SU-DHL-6 (cell line): ENCODE measurements around the gene PPP2R5D.

ENCODE experiments used
- H2AFZ ChIP-seq: fragments of 200-600 bp; sonication (generic); 2 replicates; pipeline ENCODE4 v1.6.1; 2014; ENCODE audit warnings: low read depth, mild to moderate bottlenecking, moderate library complexity, mixed read lengths, antibody characterized with exemption, low read length; ENCODE audit not compliant: severe bottlenecking
- H3F3A ChIP-seq: fragments of 200-600 bp; shearing (Covaris generic); 2 replicates; pipeline ENCODE4 v1.6.0; 2016; ENCODE audit warnings: antibody characterized with exemption, mild to moderate bottlenecking; ENCODE audit not compliant: insufficient read depth
- H3K27ac ChIP-seq: fragments of 200-600 bp; sonication (generic); 2 replicates; pipeline ENCODE4 v1.5.1; 2016; ENCODE audit warnings: low read depth, mild to moderate bottlenecking, low read length, moderate library complexity, mixed read lengths
- H3K27me3 ChIP-seq: fragments of 200-600 bp; sonication (generic), shearing (Covaris generic); 2 replicates; pipeline ENCODE4 v1.6.0; 2014; ENCODE audit warnings: mild to moderate bottlenecking, low read length
- H3K36me3 ChIP-seq: fragments of 200-600 bp; sonication (generic); 2 replicates; pipeline ENCODE4 v1.6.1; 2014; ENCODE audit warnings: mild to moderate bottlenecking, low read length, mixed read lengths
- H3K4me2 ChIP-seq: fragments of 300-600, 200-600 bp; shearing (Covaris generic), sonication (generic); 2 replicates; pipeline ENCODE4 v1.6.0; 2014; ENCODE audit warnings: low read length, low read depth, mild to moderate bottlenecking; ENCODE audit not compliant: poor library complexity, severe bottlenecking
- H3K4me3 ChIP-seq: fragments of 200-600 bp; sonication (generic); 2 replicates; pipeline ENCODE4 v1.5.1; 2014; ENCODE audit warnings: antibody characterized with exemption, low read length, mild to moderate bottlenecking, mixed read lengths; ENCODE audit not compliant: insufficient read depth, poor library complexity, severe bottlenecking
- H3K79me2 ChIP-seq: fragments of 200-600 bp; sonication (generic); 2 replicates; pipeline ENCODE4 v1.6.1; 2014; ENCODE audit warnings: mild to moderate bottlenecking, low read length, moderate library complexity; ENCODE audit not compliant: insufficient read depth
- H3K9ac ChIP-seq: fragments of 200-600 bp; sonication (generic); 2 replicates; pipeline ENCODE4 v1.7.0; 2014; ENCODE audit warnings: mild to moderate bottlenecking, low read length
- H3K9me2 ChIP-seq: fragments of 200-600 bp; sonication (generic); replicated peaks from 2 replicates; pipeline ENCODE4 v1.6.1; 2014; ENCODE audit warnings: low read length; ENCODE audit not compliant: insufficient read depth
- H3K9me3 ChIP-seq: fragments of 200-600 bp; sonication (generic); 2 replicates; pipeline ENCODE4 v1.6.1; 2014; ENCODE audit warnings: low read length, mixed read lengths; ENCODE audit not compliant: insufficient read depth
- H4K20me1 ChIP-seq: fragments of 200-600 bp; sonication (generic); 2 replicates; pipeline ENCODE4 v1.6.1; 2014; ENCODE audit warnings: low read depth, mild to moderate bottlenecking, antibody characterized with exemption, low read length, moderate library complexity, mixed read lengths
- EZH2phosphoT487 ChIP-seq: fragments of 200-600 bp; sonication (generic), shearing (Covaris generic); conservative IDR thresholded peaks from 2 replicates; pipeline ENCODE4 v1.6.1; 2018; ENCODE audit warnings: mild to moderate bottlenecking, antibody characterized with exemption, low read length, moderate library complexity, mixed read lengths
- TF ChIP-seq, protein P1 (sequence below): fragments of 200-600 bp; sonication (generic); IDR thresholded peaks from one replicate; pipeline ENCODE4 v1.5.1; 2017; ENCODE audit warnings: antibody characterized with exemption, mild to moderate bottlenecking, low read length, moderate library complexity; ENCODE audit not compliant: insufficient read depth, poor library complexity, severe bottlenecking

The PPP2R5D gene

GRCh38 chr6:43024436-43024835 is 40.1 kb downstream of the PPP2R5D start:
- Histone ChIP-seq H3K36me3 (peaks cover 35% of the 10 kb centered on the region), H3K4me2 (no peak overlapping the region)

DNA sequence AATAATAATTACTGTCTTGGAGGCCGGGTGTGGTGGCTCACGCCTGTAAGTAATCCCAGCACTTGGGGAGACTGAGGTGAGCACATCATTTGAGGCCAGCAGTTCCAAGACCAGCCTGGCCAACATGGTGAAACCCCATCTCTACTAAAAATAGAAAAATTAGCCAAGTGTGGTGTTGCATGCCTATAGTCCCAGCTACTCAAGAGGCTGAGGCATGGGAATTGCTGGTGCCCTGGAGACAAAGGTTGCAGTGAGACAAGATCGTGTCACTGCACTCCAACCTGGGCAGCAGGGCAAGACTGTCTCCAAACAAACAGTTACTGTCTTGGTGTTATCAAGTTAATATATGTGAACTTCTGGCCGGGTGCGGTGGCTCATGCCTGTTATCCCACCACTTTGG is 42.0 kb downstream of the PPP2R5D start:
- no peak overlapping the region for H3K27ac ChIP-seq
- peaks cover 40% of the 10 kb centered on the region for H3K36me3 ChIP-seq
- TF ChIP-seq, protein P1, sequence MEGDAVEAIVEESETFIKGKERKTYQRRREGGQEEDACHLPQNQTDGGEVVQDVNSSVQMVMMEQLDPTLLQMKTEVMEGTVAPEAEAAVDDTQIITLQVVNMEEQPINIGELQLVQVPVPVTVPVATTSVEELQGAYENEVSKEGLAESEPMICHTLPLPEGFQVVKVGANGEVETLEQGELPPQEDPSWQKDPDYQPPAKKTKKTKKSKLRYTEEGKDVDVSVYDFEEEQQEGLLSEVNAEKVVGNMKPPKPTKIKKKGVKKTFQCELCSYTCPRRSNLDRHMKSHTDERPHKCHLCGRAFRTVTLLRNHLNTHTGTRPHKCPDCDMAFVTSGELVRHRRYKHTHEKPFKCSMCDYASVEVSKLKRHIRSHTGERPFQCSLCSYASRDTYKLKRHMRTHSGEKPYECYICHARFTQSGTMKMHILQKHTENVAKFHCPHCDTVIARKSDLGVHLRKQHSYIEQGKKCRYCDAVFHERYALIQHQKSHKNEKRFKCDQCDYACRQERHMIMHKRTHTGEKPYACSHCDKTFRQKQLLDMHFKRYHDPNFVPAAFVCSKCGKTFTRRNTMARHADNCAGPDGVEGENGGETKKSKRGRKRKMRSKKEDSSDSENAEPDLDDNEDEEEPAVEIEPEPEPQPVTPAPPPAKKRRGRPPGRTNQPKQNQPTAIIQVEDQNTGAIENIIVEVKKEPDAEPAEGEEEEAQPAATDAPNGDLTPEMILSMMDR = no peak
- no peak for TF ChIP-seq EZH2phosphoT487
- H3K9me2 ChIP-seq = no peaks in the 10 kb centered on the region
- 0 out of 2 replicates have a peak, but pooled peaks cover 9% of the 10 kb centered on the region for H3F3A ChIP-seq
- H3K4me3 ChIP-seq = no peak overlapping the region
- H3K4me2 ChIP-seq = no peak overlapping the region
- H3K9ac ChIP-seq = no peak overlapping the region
- H4K20me1 ChIP-seq = no peaks in the 10 kb centered on the region
- no peak overlapping the region for H2AFZ ChIP-seq
- no peaks in the 10 kb centered on the region for H3K27me3 ChIP-seq
- peaks cover 35% of the 10 kb centered on the region for H3K79me2 ChIP-seq
- no peaks in the 10 kb centered on the region for H3K9me3 ChIP-seq

More at GRCh38 chr6:43024436-43024835, 40.1 kb downstream of the PPP2R5D start:
- TF ChIP-seq, protein P1 = no peak
- no peak for TF ChIP-seq EZH2phosphoT487
- no peaks in the 10 kb centered on the region for H3K9me3 ChIP-seq
- no peak overlapping the region for H3K9ac ChIP-seq
- no peaks in the 10 kb centered on the region for H3K27me3 ChIP-seq
- peaks cover 35% of the 10 kb centered on the region for H3K79me2 ChIP-seq
- H3K4me3 ChIP-seq = no peak overlapping the region
- H3K9me2 ChIP-seq = no peaks in the 10 kb centered on the region
- H3K27ac ChIP-seq = no peak overlapping the region
- H4K20me1 ChIP-seq = no peaks in the 10 kb centered on the region
- H2AFZ ChIP-seq = no peak overlapping the region
- peaks cover 17% of the 10 kb centered on the region for H3F3A ChIP-seq

DNA sequence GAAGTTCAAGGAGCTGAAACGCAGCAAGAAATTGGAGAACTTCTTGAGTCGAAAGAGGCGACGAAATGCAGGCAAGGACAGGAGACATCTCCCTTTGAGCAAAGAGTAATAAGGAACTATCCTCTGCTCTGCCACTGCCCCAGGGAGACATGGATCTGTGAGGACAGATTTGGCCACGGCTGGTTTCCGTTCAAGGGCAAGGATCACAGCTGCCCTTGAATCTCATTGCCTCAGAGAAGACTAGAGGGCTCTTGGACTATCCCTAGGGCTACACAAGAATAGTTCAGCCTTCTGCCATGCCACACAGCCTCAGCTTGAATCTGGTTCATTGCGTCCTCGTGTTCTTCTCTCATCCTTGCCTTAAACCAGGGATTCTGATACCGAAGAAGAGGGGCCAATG is 44.8 kb downstream of the PPP2R5D start:
- Histone ChIP-seq H3K27ac (no peak overlapping the region), H3K36me3 (peaks cover 41% of the 10 kb centered on the region), H2AFZ (no peak overlapping the region), H3K9me3 (no peaks in the 10 kb centered on the region), H3K4me3 (no peak overlapping the region), H3K79me2 (peaks cover 10% of the 10 kb centered on the region), H3K9me2 (no peaks in the 10 kb centered on the region), H3K27me3 (no peaks in the 10 kb centered on the region), H3F3A (peaks cover 11% of the 10 kb centered on the region; the same call in 1 of the 2 replicates), H3K9ac (no peak overlapping the region), H4K20me1 (no peaks in the 10 kb centered on the region), H3K4me2 (no peak overlapping the region)
- TF ChIP-seq, protein P1 = no peak
- TF ChIP-seq EZH2phosphoT487 = no peak
